HepG2 (cell line): ENCODE results near the gene ZNF684. TPM values are rescaled to one million over a fixed set of nuclear protein-coding genes. Genes with fewer than 3 reads are reported as not detected.

Experiments used
- EEA1 ChIP-seq: sonication (generic); formaldehyde crosslinking; IDR thresholded peaks from 2 replicates; pipeline ENCODE4 v1.5.1; 2020; ENCODE audit warnings: mild to moderate bottlenecking, missing genetic modification reagents, borderline replicate concordance
- EP300 ChIP-seq, 3 experiments: sonication (generic) in 1 of 3; formaldehyde crosslinking in 1 of 3; IDR thresholded peaks; 2 replicates each; pipeline versions ENCODE4 v1.5.1 to v1.6.1; 2011 to 2020; ENCODE audit warnings: low read depth in 2 of 3, low read length in 2 of 3, borderline replicate concordance in 1 of 3, improper control_type of control experiment in 1 of 3, mild to moderate bottlenecking in 1 of 3, missing genetic modification reagents in 1 of 3, moderate library complexity in 1 of 3
- KDM2A ChIP-seq: sonication (generic); formaldehyde crosslinking; IDR thresholded peaks from 2 replicates; pipeline ENCODE4 v1.4.0; 2020; ENCODE audit warnings: low read depth, missing genetic modification reagents, borderline replicate concordance
- MIXL1 ChIP-seq: IDR thresholded peaks from 2 replicates; pipeline ENCODE4 v1.6.1; 2016
- SIX1 ChIP-seq: sonication (generic); formaldehyde crosslinking; IDR thresholded peaks from 2 replicates; pipeline ENCODE4 v1.4.0; 2020; ENCODE audit warnings: missing genetic modification reagents, borderline replicate concordance
- STAT5B ChIP-seq: sonication (generic); formaldehyde crosslinking; IDR thresholded peaks from 2 replicates; pipeline ENCODE4 v1.4.0; 2020; ENCODE audit warnings: missing genetic modification reagents
- ZNF12 ChIP-seq: sonication (generic); formaldehyde crosslinking; IDR thresholded peaks from 2 replicates; pipeline ENCODE4 v1.5.0; 2020; ENCODE audit warnings: missing genetic modification reagents
- ZNF337 ChIP-seq: sonication (generic); formaldehyde crosslinking; IDR thresholded peaks from 2 replicates; pipeline ENCODE4 v1.5.1; 2020; ENCODE audit warnings: missing genetic modification reagents, low read depth, mild to moderate bottlenecking, borderline replicate concordance
- ZNF768 ChIP-seq: sonication (generic); formaldehyde crosslinking; IDR thresholded peaks from 2 replicates; pipeline ENCODE4 v1.4.0; 2020; ENCODE audit warnings: missing genetic modification reagents
- ZNF891 ChIP-seq: sonication (generic); formaldehyde crosslinking; IDR thresholded peaks from 2 replicates; pipeline ENCODE4 v1.5.0; 2020; ENCODE audit warnings: mild to moderate bottlenecking, missing genetic modification reagents
- polyA plus RNA-seq, 8 experiments: library from polyadenylated mRNA; depleted of rRNA in 3 of 8; stranded (reverse) in 7 of 8; unstranded in 1 of 8; fragments of >200 nt; fragmentation: Illumina TruSeq in 4 of 8; extraction: Trizol in 4 of 8; gene quantifications; 2 replicates each; pipeline versions ENCODE4 v1.2.1 to v1.2.3, GENCODE V29; 2011 to 2016; ENCODE audit warnings: low read depth in 4 of 8, missing spikeins in 1 of 8, mixed read lengths in 1 of 8; ENCODE audit not compliant: insufficient read depth in 1 of 8
- total RNA-seq, 5 experiments: library from RNA; depleted of rRNA; stranded (reverse); fragments of >200 nt; fragmentation: Illumina TruSeq; extraction: Trizol; gene quantifications; 2 replicates each; pipeline ENCODE4 v1.2.3, GENCODE V29; 2016; ENCODE audit warnings: low read depth in 1 of 5
- TF ChIP-seq, protein P1 (sequence below): sonication (generic); IDR thresholded peaks from 2 replicates; pipeline ENCODE4 v1.6.1; 2016; ENCODE audit warnings: low read depth, borderline replicate concordance
- TF ChIP-seq, protein P2 (sequence below): sonication (generic); formaldehyde crosslinking; IDR thresholded peaks from 2 replicates; pipeline ENCODE4 v1.8.0; 2022; ENCODE audit warnings: mild to moderate bottlenecking, missing genetic modification reagents, borderline replicate concordance
- TF ChIP-seq, protein P3 (sequence below): sonication (generic); formaldehyde crosslinking; IDR thresholded peaks from 2 replicates; pipeline ENCODE4 v1.5.1; 2020; ENCODE audit warnings: missing genetic modification reagents, mild to moderate bottlenecking, borderline replicate concordance
- TF ChIP-seq, protein P4 (sequence below): sonication (generic); formaldehyde crosslinking; IDR thresholded peaks from 2 replicates; pipeline ENCODE4 v1.8.1; 2022; ENCODE audit warnings: mild to moderate bottlenecking, missing genetic modification reagents
- TF ChIP-seq, protein P5 (sequence below): sonication (generic); formaldehyde crosslinking; IDR thresholded peaks from 2 replicates; pipeline ENCODE4 v1.4.0; 2020; ENCODE audit warnings: missing genetic modification reagents
- TF ChIP-seq, protein P6 (sequence below): sonication (generic); formaldehyde crosslinking; IDR thresholded peaks from 2 replicates; pipeline ENCODE4 v1.4.0; 2020; ENCODE audit warnings: mild to moderate bottlenecking, low read depth, missing genetic modification reagents
- TF ChIP-seq, protein P7 (sequence below): sonication (generic); formaldehyde crosslinking; IDR thresholded peaks from 2 replicates; pipeline ENCODE4 v1.9.0; 2021; ENCODE audit warnings: missing genetic modification reagents, mild to moderate bottlenecking, borderline replicate concordance

ZNF684 gene
- total and polyA plus RNA-seq, 2 of the 13 experiments (the other 11 are each of a cell fraction or from before 2014, with no cell fraction given) = 6.5 to 15.2 TPM

DNA sequence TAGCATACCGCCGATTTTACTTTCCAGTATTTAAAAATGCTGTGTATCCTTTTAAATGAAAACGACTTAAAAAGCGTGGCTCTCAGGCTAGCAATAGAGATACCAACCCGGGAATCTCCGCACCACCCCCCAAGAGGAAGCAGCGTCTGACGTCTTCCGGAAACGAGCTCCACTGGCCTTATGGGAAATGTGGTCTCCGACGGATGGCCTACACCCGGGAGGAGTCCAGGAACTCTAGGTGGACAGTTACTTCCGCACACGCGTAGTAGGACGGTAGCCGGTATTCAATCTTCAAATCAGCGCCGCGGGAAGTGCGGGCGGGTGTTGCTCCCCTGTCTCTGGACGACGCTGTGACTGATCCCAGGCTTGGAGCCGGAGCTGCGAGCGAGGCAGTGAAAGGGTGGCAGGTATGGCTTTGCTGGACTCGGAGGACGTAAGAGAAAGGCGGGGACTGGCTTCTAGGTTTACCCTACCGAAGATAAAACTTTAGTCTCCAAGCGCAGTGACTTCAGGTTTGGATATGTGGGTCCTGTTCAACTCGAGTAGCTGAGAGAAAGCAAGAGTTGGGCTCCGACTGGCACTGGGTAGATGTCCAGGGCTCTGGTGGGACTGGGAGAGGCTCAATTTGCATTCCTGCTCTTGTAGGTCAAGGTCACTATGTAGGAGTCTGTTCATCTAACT is at the start of gene ZNF684 (continued):
- TF ChIP-seq ZNF12 (CRISPR knock-in tag) = no peak
- TF ChIP-seq ZNF768 (CRISPR knock-in tag) = peak; percentile 64
- no peak for TF ChIP-seq EEA1 (CRISPR knock-in tag)
- TF ChIP-seq, protein P1, sequence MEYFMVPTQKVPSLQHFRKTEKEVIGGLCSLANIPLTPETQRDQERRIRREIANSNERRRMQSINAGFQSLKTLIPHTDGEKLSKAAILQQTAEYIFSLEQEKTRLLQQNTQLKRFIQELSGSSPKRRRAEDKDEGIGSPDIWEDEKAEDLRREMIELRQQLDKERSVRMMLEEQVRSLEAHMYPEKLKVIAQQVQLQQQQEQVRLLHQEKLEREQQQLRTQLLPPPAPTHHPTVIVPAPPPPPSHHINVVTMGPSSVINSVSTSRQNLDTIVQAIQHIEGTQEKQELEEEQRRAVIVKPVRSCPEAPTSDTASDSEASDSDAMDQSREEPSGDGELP = no peak
- TF ChIP-seq SIX1 = no peak
- TF ChIP-seq, protein P2, sequence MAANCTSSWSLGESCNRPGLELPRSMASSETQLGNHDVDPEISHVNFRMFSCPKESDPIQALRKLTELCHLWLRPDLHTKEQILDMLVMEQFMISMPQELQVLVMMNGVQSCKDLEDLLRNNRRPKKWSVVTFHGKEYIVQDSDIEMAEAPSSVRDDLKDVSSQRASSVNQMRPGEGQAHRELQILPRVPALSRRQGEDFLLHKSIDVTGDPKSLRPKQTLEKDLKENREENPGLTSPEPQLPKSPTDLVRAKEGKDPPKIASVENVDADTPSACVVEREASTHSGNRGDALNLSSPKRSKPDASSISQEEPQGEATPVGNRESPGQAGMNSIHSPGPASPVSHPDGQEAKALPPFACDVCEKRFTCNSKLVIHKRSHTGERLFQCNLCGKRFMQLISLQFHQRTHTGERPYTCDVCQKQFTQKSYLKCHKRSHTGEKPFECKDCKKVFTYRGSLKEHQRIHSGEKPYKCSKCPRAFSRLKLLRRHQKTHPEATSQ = peak; percentile 41; the same call in 1 of the 2 replicates
- TF ChIP-seq STAT5B (CRISPR knock-in tag) = no peak
- peak; percentile 82; the same call in 1 of the 2 replicates for TF ChIP-seq ZNF891
- TF ChIP-seq, protein P3, sequence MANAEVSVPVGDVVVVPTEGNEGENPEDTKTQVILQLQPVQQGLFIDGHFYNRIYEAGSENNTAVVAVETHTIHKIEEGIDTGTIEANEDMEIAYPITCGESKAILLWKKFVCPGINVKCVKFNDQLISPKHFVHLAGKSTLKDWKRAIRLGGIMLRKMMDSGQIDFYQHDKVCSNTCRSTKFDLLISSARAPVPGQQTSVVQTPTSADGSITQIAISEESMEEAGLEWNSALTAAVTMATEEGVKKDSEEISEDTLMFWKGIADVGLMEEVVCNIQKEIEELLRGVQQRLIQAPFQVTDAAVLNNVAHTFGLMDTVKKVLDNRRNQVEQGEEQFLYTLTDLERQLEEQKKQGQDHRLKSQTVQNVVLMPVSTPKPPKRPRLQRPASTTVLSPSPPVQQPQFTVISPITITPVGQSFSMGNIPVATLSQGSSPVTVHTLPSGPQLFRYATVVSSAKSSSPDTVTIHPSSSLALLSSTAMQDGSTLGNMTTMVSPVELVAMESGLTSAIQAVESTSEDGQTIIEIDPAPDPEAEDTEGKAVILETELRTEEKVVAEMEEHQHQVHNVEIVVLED (CRISPR knock-in tag) = peak; percentile 87
- peak in 1 of 2 experiments; percentile 48; a peak in 2 of 4 replicates for TF ChIP-seq EP300 (IDR thresholded peaks at IDR 0.05; ENCODE audit: low read depth in 2 of 2, low read length in 2 of 2)
- no peak for TF ChIP-seq EP300 (CRISPR knock-in tag; IDR thresholded peaks at IDR 0.05; ENCODE audit: borderline replicate concordance)
- TF ChIP-seq, protein P4, sequence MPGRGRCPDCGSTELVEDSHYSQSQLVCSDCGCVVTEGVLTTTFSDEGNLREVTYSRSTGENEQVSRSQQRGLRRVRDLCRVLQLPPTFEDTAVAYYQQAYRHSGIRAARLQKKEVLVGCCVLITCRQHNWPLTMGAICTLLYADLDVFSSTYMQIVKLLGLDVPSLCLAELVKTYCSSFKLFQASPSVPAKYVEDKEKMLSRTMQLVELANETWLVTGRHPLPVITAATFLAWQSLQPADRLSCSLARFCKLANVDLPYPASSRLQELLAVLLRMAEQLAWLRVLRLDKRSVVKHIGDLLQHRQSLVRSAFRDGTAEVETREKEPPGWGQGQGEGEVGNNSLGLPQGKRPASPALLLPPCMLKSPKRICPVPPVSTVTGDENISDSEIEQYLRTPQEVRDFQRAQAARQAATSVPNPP (CRISPR knock-in tag) = no peak
- no peak for TF ChIP-seq ZNF337 (CRISPR knock-in tag)
- TF ChIP-seq, protein P5, sequence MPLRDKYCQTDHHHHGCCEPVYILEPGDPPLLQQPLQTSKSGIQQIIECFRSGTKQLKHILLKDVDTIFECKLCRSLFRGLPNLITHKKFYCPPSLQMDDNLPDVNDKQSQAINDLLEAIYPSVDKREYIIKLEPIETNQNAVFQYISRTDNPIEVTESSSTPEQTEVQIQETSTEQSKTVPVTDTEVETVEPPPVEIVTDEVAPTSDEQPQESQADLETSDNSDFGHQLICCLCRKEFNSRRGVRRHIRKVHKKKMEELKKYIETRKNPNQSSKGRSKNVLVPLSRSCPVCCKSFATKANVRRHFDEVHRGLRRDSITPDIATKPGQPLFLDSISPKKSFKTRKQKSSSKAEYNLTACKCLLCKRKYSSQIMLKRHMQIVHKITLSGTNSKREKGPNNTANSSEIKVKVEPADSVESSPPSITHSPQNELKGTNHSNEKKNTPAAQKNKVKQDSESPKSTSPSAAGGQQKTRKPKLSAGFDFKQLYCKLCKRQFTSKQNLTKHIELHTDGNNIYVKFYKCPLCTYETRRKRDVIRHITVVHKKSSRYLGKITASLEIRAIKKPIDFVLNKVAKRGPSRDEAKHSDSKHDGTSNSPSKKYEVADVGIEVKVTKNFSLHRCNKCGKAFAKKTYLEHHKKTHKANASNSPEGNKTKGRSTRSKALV (CRISPR knock-in tag) = peak; percentile 27; the same call in 1 of the 2 replicates
- TF ChIP-seq MIXL1 (CRISPR knock-in tag) = 0 out of 2 replicates have a peak, but pooled peaks have one; percentile 25
- TF ChIP-seq, protein P6, sequence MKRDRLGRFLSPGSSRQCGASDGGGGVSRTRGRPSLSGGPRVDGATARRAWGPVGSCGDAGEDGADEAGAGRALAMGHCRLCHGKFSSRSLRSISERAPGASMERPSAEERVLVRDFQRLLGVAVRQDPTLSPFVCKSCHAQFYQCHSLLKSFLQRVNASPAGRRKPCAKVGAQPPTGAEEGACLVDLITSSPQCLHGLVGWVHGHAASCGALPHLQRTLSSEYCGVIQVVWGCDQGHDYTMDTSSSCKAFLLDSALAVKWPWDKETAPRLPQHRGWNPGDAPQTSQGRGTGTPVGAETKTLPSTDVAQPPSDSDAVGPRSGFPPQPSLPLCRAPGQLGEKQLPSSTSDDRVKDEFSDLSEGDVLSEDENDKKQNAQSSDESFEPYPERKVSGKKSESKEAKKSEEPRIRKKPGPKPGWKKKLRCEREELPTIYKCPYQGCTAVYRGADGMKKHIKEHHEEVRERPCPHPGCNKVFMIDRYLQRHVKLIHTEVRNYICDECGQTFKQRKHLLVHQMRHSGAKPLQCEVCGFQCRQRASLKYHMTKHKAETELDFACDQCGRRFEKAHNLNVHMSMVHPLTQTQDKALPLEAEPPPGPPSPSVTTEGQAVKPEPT (CRISPR knock-in tag) = no peak
- TF ChIP-seq KDM2A = peak; percentile 82; the same call in 1 of the 2 replicates
- TF ChIP-seq, protein P7, sequence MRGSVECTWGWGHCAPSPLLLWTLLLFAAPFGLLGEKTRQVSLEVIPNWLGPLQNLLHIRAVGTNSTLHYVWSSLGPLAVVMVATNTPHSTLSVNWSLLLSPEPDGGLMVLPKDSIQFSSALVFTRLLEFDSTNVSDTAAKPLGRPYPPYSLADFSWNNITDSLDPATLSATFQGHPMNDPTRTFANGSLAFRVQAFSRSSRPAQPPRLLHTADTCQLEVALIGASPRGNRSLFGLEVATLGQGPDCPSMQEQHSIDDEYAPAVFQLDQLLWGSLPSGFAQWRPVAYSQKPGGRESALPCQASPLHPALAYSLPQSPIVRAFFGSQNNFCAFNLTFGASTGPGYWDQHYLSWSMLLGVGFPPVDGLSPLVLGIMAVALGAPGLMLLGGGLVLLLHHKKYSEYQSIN = no peak
